ENCODE data around the gene SLC38A2. TPM values are rescaled to one million over a fixed set of nuclear protein-coding genes. Genes with fewer than 3 reads are reported as not detected.

The SLC38A2 gene
- total RNA-seq, 1 donor from 2014 or later, result 348 TPM

DNA sequence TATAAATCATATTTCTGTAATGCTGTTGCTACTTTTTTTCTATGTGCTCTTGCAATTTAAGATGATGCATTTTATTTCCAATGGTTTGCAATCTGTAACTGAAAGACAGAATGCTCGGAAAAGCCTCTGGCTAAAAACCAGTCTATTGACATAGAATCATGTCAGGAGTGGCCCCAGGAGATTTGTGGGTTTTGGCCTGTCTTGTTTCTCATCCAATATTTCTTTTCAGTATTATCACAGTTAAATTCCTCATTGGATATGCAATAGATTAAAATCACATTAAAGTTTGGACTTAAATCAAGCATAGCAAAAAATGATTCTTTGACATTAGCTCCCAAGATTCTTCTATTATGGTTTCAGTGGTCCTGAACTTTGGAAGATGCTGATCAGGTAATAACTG is 19.1 kb upstream of the SLC38A2 start:
- no peak overlapping the region for H2AFZ ChIP-seq (replicated peaks)
- TF ChIP-seq, protein P1, sequence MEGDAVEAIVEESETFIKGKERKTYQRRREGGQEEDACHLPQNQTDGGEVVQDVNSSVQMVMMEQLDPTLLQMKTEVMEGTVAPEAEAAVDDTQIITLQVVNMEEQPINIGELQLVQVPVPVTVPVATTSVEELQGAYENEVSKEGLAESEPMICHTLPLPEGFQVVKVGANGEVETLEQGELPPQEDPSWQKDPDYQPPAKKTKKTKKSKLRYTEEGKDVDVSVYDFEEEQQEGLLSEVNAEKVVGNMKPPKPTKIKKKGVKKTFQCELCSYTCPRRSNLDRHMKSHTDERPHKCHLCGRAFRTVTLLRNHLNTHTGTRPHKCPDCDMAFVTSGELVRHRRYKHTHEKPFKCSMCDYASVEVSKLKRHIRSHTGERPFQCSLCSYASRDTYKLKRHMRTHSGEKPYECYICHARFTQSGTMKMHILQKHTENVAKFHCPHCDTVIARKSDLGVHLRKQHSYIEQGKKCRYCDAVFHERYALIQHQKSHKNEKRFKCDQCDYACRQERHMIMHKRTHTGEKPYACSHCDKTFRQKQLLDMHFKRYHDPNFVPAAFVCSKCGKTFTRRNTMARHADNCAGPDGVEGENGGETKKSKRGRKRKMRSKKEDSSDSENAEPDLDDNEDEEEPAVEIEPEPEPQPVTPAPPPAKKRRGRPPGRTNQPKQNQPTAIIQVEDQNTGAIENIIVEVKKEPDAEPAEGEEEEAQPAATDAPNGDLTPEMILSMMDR (IDR thresholded peaks at IDR 0.05), result no peak
- no peak for TF ChIP-seq EZH2 (IDR thresholded peaks at IDR 0.05)
- no peak for TF ChIP-seq EZH2phosphoT487 (IDR thresholded peaks at IDR 0.05)
- H3K27me3 ChIP-seq, result no peaks in the 10 kb centered on the region
- H3K4me3 ChIP-seq, result no peak overlapping the region
- H3K4me2 ChIP-seq, result no peak overlapping the region
- H3K4me3 Mint-ChIP-seq, result no peak overlapping the region
- no peak for DNase-seq (ENCODE audit: low spot score)
- H3K9me3 ChIP-seq (ENCODE audit: low read depth), result no peaks in the 10 kb centered on the region
- H4K20me1 ChIP-seq (ENCODE audit: low read depth), result no peaks in the 10 kb centered on the region
- H3K27me3 Mint-ChIP-seq (ENCODE audit: insufficient read depth, low read depth), result peaks cover 3% of the 10 kb centered on the region
- peaks cover 7% of the 10 kb centered on the region for H3K9me3 Mint-ChIP-seq
- no peak overlapping the region for H3K9ac ChIP-seq
- peaks cover 52% of the 10 kb centered on the region for H3K4me1 Mint-ChIP-seq
- peaks cover 4% of the 10 kb centered on the region for H3F3A ChIP-seq (ENCODE audit: low read depth)
- peaks cover 25% of the 10 kb centered on the region for H3K4me1 ChIP-seq
- no peak overlapping the region for H3K27ac Mint-ChIP-seq
- H3K79me2 ChIP-seq (ENCODE audit: low read depth), result no peaks in the 10 kb centered on the region
- no peaks in the 10 kb centered on the region for H3K36me3 ChIP-seq
- H3K27ac ChIP-seq, result no peak overlapping the region
- peaks cover 31% of the 10 kb centered on the region for H3K36me3 Mint-ChIP-seq

DNA sequence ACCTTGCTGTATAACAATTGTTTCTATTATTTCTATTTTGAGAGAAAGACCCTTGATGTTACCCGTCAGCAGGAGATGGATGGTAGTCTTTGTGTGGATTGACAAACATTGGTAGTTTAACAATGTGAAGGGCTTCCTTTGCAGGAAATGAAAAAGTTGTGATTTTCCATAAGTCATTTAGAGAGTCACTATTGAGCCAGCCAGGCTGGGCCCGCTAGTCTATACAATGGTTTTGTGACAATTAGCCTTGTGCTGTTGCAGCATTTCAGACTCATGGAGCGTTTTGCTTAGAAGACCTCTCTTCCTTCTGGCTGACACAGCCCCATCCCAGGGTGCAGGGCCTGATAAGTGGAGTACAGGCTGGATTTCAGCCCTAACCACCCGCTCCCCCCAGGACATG is 18.3 kb upstream of the SLC38A2 start:
- DNase-seq (ENCODE audit: low spot score), result peak; percentile 15
- Mint-ChIP-seq H3K4me3 (no peak overlapping the region), H3K27ac (no peak overlapping the region), H3K27me3 (ENCODE audit: insufficient read depth, low read depth) (peaks cover 3% of the 10 kb centered on the region), H3K36me3 (peaks cover 29% of the 10 kb centered on the region), H3K9me3 (peaks cover 7% of the 10 kb centered on the region), H3K4me1 (peaks cover 55% of the 10 kb centered on the region)
- no peaks in the 10 kb centered on the region for H3K9me3 ChIP-seq (ENCODE audit: low read depth)
- H3K36me3 ChIP-seq, result no peaks in the 10 kb centered on the region
- H3K27ac ChIP-seq, result peak overlapping the region; percentile 17
- H3K9ac ChIP-seq, result no peak overlapping the region
- no peaks in the 10 kb centered on the region for H3K27me3 ChIP-seq
- H3K79me2 ChIP-seq (ENCODE audit: low read depth), result peaks cover 5% of the 10 kb centered on the region
- H3F3A ChIP-seq (ENCODE audit: low read depth), result peaks cover 4% of the 10 kb centered on the region
- H2AFZ ChIP-seq (replicated peaks), result no peak overlapping the region
- peaks cover 31% of the 10 kb centered on the region for H3K4me1 ChIP-seq
- no peaks in the 10 kb centered on the region for H4K20me1 ChIP-seq (ENCODE audit: low read depth)
- no peak for TF ChIP-seq EZH2phosphoT487 (IDR thresholded peaks at IDR 0.05)
- TF ChIP-seq EZH2 (IDR thresholded peaks at IDR 0.05), result no peak
- TF ChIP-seq, protein P1 (IDR thresholded peaks at IDR 0.05), result no peak
- peak overlapping the region; percentile 9 for H3K4me2 ChIP-seq
- no peak overlapping the region for H3K4me3 ChIP-seq

DNA sequence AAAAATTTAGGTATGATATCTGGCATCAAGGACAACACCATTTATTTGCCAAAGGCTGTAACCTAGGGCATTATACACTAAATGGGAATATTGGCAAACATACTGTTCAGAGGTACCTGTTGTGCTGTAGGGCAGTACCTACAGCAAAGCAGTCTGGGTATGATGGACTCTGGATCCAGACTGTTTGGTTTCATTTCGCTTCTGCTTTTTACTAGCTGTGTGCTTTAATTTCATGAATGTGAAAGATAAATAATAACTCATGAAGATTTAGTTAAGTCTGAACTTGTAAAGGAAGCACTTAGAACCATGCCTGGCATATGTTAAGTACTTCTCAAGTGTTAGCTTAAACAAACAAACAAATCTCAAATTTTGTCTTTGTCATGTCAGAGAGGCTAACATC is 17.7 kb upstream of the SLC38A2 start:
- no peak overlapping the region for H3K27ac Mint-ChIP-seq
- H3K27ac ChIP-seq, result no peak overlapping the region
- peaks cover 29% of the 10 kb centered on the region for H3K36me3 Mint-ChIP-seq
- no peak overlapping the region for H3K4me3 ChIP-seq
- H4K20me1 ChIP-seq (ENCODE audit: low read depth), result no peaks in the 10 kb centered on the region
- peaks cover 7% of the 10 kb centered on the region for H3K9me3 Mint-ChIP-seq
- peaks cover 36% of the 10 kb centered on the region for H3K4me1 ChIP-seq
- H3K4me2 ChIP-seq, result no peak overlapping the region
- no peak overlapping the region for H3K9ac ChIP-seq
- no peak overlapping the region for H2AFZ ChIP-seq (replicated peaks)
- DNase-seq (ENCODE audit: low spot score), result no peak
- no peaks in the 10 kb centered on the region for H3K36me3 ChIP-seq
- H3K4me3 Mint-ChIP-seq, result no peak overlapping the region
- TF ChIP-seq EZH2 (IDR thresholded peaks at IDR 0.05), result no peak
- no peaks in the 10 kb centered on the region for H3K27me3 ChIP-seq
- H3K27me3 Mint-ChIP-seq (ENCODE audit: insufficient read depth, low read depth), result peaks cover 3% of the 10 kb centered on the region
- peaks cover 55% of the 10 kb centered on the region for H3K4me1 Mint-ChIP-seq
- H3F3A ChIP-seq (ENCODE audit: low read depth), result peaks cover 9% of the 10 kb centered on the region
- peaks cover 10% of the 10 kb centered on the region for H3K79me2 ChIP-seq (ENCODE audit: low read depth)
- H3K9me3 ChIP-seq (ENCODE audit: low read depth), result no peaks in the 10 kb centered on the region

DNA sequence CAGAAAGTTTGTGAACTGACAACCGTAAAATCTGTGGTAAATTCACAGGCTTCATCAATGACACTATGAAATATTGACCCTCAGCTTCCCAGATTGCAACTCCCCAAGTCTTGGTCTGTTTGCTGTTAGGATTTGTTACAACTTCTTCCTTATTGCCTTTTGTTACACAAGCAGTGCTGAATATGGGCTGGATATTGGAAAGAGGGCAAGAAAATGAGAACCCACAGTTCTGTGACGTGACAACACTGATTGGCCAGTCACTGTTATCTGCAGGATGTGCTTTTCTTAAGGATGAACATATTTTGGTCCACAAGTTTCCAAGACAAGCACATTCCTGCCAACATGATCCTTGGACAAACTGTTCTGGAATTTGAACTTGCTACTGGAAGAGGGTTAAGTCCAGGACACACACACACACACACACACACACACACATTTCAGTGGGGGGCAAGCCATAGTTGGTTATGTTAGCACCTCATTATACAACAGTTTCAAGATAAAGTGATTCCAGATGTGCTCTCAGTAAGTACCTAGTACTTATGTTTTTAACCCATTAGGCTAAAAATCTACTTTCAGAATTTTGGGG is 16.6 kb upstream of the SLC38A2 start:
- DNase-seq (ENCODE audit: low spot score), result no peak
- no peak overlapping the region for H3K4me3 ChIP-seq
- H3K27ac Mint-ChIP-seq, result no peak overlapping the region
- no peaks in the 10 kb centered on the region for H3K36me3 ChIP-seq
- peaks cover 54% of the 10 kb centered on the region for H3K4me1 Mint-ChIP-seq
- peaks cover 27% of the 10 kb centered on the region for H3K36me3 Mint-ChIP-seq
- H3K4me3 Mint-ChIP-seq, result no peak overlapping the region
- TF ChIP-seq EZH2 (IDR thresholded peaks at IDR 0.05) (no peak), EZH2phosphoT487 (IDR thresholded peaks at IDR 0.05) (no peak)
- TF ChIP-seq, protein P1 (IDR thresholded peaks at IDR 0.05), result no peak
- no peaks in the 10 kb centered on the region for H4K20me1 ChIP-seq (ENCODE audit: low read depth)
- no peak overlapping the region for H3K27ac ChIP-seq
- H2AFZ ChIP-seq (replicated peaks), result no peak overlapping the region
- no peak overlapping the region for H3K4me2 ChIP-seq
- peaks cover 5% of the 10 kb centered on the region for H3K27me3 Mint-ChIP-seq (ENCODE audit: insufficient read depth, low read depth)
- peaks cover 13% of the 10 kb centered on the region for H3F3A ChIP-seq (ENCODE audit: low read depth)
- no peak overlapping the region for H3K9ac ChIP-seq
- H3K27me3 ChIP-seq, result no peaks in the 10 kb centered on the region
- no peaks in the 10 kb centered on the region for H3K9me3 ChIP-seq (ENCODE audit: low read depth)
- peaks cover 7% of the 10 kb centered on the region for H3K9me3 Mint-ChIP-seq
- H3K79me2 ChIP-seq (ENCODE audit: low read depth), result peaks cover 22% of the 10 kb centered on the region
- H3K4me1 ChIP-seq, result peaks cover 46% of the 10 kb centered on the region

Measured in neural progenitor cell (in vitro differentiated cells).